IMR-90 (cell line): ENCODE data around the gene SLC35E4.

ENCODE experiments used
- BHLHE40 ChIP-seq: fragments of 150-350 bp; IDR thresholded peaks from 2 replicates; pipeline ENCODE4 v1.6.1; 2016; ENCODE audit warnings: mild to moderate bottlenecking, low read depth, low read length
- CEBPB ChIP-seq: IDR thresholded peaks from 2 replicates; pipeline ENCODE4 v1.6.1; 2012; ENCODE audit warnings: low read depth, low read length, improper control_type of control experiment
- CHD1 ChIP-seq: IDR thresholded peaks from 2 replicates; pipeline ENCODE4 v1.6.1; 2012; ENCODE audit warnings: low read depth, low read length, improper control_type of control experiment
- FOS ChIP-seq: fragments of 150-350 bp; IDR thresholded peaks from 2 replicates; pipeline ENCODE4 v1.6.1; 2016; ENCODE audit warnings: low read depth, low read length
- MAFK ChIP-seq: IDR thresholded peaks from 2 replicates; pipeline ENCODE4 v1.6.1; 2012; ENCODE audit warnings: low read depth, low read length, improper control_type of control experiment
- MAZ ChIP-seq: IDR thresholded peaks from 2 replicates; pipeline ENCODE4 v1.6.1; 2012; ENCODE audit warnings: low read depth, mild to moderate bottlenecking, low read length, improper control_type of control experiment, moderate library complexity, borderline replicate concordance
- MXI1 ChIP-seq: IDR thresholded peaks from 2 replicates; pipeline ENCODE4 v1.6.1; 2012; ENCODE audit warnings: low read depth, mild to moderate bottlenecking, low read length, moderate library complexity, borderline replicate concordance
- NFE2L2 ChIP-seq: fragments of 150-350 bp; IDR thresholded peaks from 2 replicates; pipeline ENCODE4 v1.6.1; 2016; ENCODE audit warnings: low read depth, mild to moderate bottlenecking, low read length
- POLR2A ChIP-seq: IDR thresholded peaks from 2 replicates; pipeline ENCODE4 v1.6.1; 2012; ENCODE audit warnings: mild to moderate bottlenecking, low read depth, low read length
- RAD21 ChIP-seq: IDR thresholded peaks from 2 replicates; pipeline ENCODE4 v1.6.1; 2012; ENCODE audit warnings: low read length, improper control_type of control experiment
- RCOR1 ChIP-seq: IDR thresholded peaks from 2 replicates; pipeline ENCODE4 v1.6.1; 2012; ENCODE audit warnings: mild to moderate bottlenecking, low read length, improper control_type of control experiment; ENCODE audit not compliant: insufficient replicate concordance
- RFX5 ChIP-seq: IDR thresholded peaks from 2 replicates; pipeline ENCODE4 v1.8.0; 2012; ENCODE audit warnings: low read depth, mild to moderate bottlenecking, low read length, moderate library complexity
- USF2 ChIP-seq: fragments of 150-350 bp; IDR thresholded peaks from 2 replicates; pipeline ENCODE4 v1.6.1; 2017; ENCODE audit warnings: mild to moderate bottlenecking, antibody characterized with exemption, low read length, low read depth
- TF ChIP-seq, protein P1 (sequence below): conservative IDR thresholded peaks from 2 replicates; pipeline ENCODE4 v1.5.1; 2012; ENCODE audit warnings: mild to moderate bottlenecking, low read depth, low read length, improper control_type of control experiment

GRCh38 chr22:30667107-30667493, 31.5 kb downstream of the SLC35E4 start:
- no peak for TF ChIP-seq USF2
- TF ChIP-seq, protein P1, sequence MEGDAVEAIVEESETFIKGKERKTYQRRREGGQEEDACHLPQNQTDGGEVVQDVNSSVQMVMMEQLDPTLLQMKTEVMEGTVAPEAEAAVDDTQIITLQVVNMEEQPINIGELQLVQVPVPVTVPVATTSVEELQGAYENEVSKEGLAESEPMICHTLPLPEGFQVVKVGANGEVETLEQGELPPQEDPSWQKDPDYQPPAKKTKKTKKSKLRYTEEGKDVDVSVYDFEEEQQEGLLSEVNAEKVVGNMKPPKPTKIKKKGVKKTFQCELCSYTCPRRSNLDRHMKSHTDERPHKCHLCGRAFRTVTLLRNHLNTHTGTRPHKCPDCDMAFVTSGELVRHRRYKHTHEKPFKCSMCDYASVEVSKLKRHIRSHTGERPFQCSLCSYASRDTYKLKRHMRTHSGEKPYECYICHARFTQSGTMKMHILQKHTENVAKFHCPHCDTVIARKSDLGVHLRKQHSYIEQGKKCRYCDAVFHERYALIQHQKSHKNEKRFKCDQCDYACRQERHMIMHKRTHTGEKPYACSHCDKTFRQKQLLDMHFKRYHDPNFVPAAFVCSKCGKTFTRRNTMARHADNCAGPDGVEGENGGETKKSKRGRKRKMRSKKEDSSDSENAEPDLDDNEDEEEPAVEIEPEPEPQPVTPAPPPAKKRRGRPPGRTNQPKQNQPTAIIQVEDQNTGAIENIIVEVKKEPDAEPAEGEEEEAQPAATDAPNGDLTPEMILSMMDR, result no peak
- no peak for TF ChIP-seq FOS
- no peak for TF ChIP-seq CEBPB
- no peak for TF ChIP-seq POLR2A
- no peak for TF ChIP-seq BHLHE40
- TF ChIP-seq RFX5, result no peak
- TF ChIP-seq MXI1, result no peak
- no peak for TF ChIP-seq MAFK
- TF ChIP-seq RAD21, result no peak
- TF ChIP-seq CHD1, result no peak
- no peak for TF ChIP-seq RCOR1
- TF ChIP-seq MAZ, result no peak
- no peak for TF ChIP-seq NFE2L2
